ENCODE results near the gene TMEM63B. TPM values are rescaled to one million over a fixed set of nuclear protein-coding genes. Genes with fewer than 3 reads are reported as not detected.

TMEM63B gene
- total and polyA plus RNA-seq, 2 of the 8 experiments (the other 6 are each of a cell fraction or from before 2014, with no cell fraction given): 61.1 to 96.8 TPM

GRCh38 chr6:44151348-44152108 is 24.2 kb downstream of the TMEM63B start (continued):
- TF ChIP-seq ASH2L (IDR thresholded peaks at IDR 0.05; ENCODE audit: low read length): no peak
- TF ChIP-seq SRF (IDR thresholded peaks at IDR 0.05; ENCODE audit: low read depth, low read length): no peak
- no peak for TF ChIP-seq CBX8 (IDR thresholded peaks at IDR 0.05; ENCODE audit: borderline replicate concordance, low read depth, low read length)
- no peak for TF ChIP-seq CHD7 (IDR thresholded peaks at IDR 0.05; ENCODE audit: insufficient replicate concordance, low read length)
- TF ChIP-seq EP300 (IDR thresholded peaks at IDR 0.05; ENCODE audit: borderline replicate concordance in 1 of 2, low read depth in 2 of 2, low read length in 2 of 2): no peak

Data from H1 (cell line).